ENCODE data around the gene TFCP2L1.
"Not testable (repeated sequence)": the region's sequence is repeated elsewhere in the genome, so short reads cannot be mapped to it uniquely, and the experiment has no call there.

TFCP2L1 gene, protein sequence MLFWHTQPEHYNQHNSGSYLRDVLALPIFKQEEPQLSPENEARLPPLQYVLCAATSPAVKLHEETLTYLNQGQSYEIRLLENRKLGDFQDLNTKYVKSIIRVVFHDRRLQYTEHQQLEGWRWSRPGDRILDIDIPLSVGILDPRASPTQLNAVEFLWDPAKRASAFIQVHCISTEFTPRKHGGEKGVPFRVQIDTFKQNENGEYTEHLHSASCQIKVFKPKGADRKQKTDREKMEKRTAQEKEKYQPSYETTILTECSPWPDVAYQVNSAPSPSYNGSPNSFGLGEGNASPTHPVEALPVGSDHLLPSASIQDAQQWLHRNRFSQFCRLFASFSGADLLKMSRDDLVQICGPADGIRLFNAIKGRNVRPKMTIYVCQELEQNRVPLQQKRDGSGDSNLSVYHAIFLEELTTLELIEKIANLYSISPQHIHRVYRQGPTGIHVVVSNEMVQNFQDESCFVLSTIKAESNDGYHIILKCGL

DNA sequence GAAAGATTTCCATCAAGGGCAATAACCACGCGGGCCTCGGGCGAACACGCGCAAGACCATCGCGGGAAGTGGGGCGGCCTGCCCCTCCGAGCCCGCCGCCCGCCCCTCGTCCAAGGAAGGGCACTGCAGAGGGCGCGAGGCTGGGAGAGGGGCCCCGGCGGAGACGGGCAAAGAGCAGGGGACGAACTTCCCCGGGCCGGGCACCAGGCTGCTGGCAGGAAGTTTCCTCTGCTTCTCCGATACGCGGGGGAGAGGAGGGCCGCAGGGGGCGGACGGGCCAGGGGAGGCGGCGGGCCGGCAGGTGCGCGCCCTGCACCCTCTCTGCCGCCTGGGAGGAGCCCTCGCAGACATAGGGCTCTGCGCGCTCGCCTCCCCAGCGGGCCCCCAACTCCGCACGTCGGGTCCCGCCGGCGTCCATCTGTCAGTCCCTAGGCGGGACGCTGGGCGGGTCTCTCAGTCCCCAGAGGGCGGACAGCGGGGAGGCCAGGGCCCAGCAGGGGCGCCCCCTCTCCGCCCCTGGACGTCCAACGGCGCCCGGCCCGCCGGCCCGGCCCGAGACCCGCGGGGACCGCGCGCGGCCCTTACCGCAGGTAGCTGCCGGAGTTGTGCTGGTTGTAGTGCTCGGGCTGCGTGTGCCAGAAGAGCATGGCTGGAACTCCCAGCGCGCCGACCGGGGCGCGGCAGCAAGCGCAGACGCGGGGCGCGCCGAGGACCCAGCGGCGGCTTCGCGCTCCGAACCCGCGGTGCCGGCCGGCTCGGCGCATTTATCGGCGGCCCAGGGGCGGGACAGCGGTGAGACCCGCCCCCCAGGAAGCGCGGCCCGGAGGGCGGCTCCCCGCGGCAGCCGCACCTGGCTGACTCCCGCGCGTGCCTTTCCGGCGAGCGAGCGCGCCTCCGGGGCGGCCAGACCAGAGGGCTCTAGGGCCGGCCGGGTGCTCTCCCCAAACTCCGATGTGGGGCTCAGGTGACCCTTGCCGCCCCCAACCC, at the start of gene TFCP2L1:
TFCP2L1 (minus strand) TSS at position 740 of the 987 bp plus-strand sequence; CDS start at position 647, 93 bp downstream.
- DNase-seq, result peak; percentile 7

DNA sequence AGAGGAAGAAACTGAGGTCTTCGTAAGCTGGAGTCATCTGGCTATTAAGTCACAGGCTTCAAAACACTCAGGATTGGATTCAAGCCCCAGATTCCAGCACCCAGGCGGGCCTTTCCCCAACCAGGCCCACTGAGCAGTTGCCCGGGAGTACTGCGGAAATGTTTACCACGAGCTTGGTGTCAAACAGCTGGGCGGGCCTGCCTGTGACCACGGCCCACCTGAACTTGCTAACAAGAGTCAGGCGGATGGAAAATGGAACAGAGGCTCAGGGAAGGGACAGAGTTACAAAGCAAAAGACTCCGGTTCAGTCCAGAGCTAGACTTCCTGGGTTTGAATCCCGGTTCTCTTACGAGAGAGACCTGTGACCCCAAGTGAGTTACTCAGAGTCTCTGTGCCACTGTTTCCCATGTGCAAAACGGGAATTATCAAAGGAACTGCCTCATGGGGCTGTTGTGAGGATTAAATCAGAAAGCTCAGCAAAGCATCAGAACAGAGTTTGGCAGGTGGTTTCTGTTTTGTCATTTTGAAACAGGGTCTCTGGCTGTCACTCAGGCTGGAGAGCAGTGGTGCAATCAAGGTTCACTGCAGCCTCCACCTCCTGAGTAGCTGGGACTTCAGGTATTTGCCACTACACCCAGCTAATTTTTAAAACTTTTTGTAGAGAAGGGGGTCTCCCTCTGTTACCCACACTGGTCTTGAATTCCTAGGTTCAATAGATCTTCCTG, 49.0 kb upstream of the TFCP2L1 start:
- no peak for DNase-seq

- DNase-seq, result no peak
Observed at GRCh38 chr2:121333231-121333630, 48.2 kb upstream of the TFCP2L1 start.

- DNase-seq, result not testable (repeated sequence)
Observed at GRCh38 chr2:121331324-121331723, 46.3 kb upstream of the TFCP2L1 start.

DNA sequence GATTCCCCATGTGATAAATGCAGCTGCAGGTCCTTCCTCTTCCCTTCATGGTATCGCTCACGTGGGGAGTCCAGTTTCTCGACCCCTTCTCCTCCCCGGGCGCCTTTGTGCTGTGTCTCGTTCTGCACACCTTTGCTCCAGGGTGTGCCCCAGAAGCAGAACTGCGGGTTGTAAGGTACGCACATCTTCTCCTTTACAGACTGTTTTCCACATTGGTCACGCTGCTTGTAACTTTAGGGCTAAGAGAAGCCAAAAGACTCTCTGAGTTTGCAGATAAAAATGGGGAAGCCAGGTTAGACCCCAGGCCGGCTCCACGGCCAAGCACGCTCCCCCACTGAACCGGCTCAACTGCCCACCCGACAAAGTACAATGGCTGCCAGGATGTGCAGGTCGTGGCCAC, 45.9 kb upstream of the TFCP2L1 start:
- no peak for DNase-seq

DNA sequence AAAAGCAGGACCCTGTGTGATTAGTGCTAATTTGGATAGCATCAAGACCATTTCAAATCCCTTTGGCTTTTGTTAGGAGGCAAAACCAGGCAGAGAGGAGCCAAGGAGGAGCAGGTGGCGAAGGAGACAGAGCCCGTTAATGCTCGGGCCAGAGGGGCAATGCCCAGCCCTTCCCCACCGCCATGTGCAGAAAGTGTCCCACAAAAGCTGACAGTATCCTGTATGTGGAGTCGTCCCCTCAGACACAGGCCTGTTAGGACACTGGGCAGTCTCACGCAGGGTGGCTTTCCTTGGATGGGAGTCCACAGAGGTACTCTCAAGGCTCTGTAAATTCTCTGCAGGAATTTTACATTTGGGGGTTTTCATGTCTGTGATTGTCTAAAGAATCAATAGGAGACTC, 44.8 kb upstream of the TFCP2L1 start:
- DNase-seq, result no peak

DNA sequence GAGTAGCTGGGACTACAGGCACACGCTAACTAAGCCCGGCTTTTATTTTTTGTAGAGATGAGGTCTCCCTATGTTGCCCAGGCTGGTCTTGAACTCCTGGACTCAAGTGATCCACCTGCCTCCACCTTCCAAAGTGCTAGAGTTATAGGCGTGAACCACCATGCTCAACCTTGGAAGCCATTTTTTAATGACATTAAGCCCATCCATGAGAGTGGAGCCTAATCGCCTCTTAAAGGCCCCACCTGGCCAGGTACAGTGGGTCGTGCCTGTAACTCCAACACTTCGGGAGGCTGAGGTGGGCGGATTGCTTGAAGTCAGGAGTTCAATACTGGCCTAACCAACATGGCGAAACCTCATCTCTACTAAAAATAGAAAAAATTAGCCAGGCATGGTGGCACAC, 41.6 kb upstream of the TFCP2L1 start:
- DNase-seq, result no peak

DNA sequence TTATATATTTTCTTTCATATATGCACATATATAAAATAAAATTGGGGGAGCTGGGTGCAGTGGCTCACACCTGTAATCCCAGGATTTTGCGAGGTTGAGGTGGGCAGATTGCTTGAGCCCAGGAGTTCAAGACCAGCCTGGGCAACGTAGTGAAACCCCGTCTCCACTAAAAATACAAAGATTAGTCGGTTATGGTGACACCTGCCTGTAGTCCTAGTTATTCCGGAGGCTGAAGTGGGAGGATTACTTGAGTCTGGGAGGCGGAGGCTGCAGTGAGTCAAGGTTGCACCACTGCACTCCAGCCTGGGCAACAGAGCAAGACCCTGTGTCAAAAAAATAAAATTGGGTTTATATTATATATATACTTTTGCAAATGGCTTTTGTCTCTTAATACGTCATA, 39.6 kb upstream of the TFCP2L1 start:
- DNase-seq, result no peak

DNA sequence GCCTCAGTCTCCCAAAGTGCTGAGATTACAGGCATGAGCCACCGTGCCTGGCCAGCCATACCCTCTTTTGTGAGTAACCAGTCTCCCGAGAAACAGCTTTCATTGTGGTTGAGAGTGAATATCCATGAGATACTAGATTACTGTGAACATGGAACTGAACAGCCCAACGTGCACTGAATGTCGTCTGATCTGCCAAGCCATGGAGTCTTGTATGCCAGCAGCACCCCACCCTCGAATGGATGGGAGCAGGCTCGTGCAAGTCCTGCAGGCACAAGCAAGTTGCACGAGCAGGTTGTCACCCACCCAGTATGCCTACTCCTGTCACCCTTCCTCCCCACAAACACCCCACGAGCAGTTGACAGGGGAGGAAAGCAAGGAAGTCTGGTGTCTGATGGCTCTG, 36.5 kb upstream of the TFCP2L1 start:
- DNase-seq, result no peak

DNA sequence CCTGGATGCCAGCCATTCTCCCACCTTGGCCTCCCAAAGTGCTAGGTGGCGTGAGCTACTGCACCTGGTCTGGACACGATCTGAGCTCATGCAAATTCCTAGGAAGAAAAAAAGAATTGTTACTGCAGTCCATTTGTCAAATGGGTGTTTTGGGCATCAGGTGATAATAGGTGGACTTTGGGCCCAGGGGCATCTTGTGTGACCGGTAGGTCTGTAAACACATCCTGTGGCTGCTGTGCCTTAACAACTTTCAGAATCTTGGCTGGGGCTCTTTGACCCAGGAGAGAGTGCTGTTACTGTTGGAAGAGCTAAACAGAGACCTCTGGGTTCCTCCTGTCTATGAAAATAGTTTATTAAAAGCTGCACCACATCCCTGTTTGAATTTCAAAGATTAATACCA, 34.9 kb upstream of the TFCP2L1 start:
- DNase-seq, result no peak

- no peak for DNase-seq
Observed at GRCh38 chr2:121316986-121317385, 32.0 kb upstream of the TFCP2L1 start.

- DNase-seq, result not testable (repeated sequence)
Observed at GRCh38 chr2:121313701-121314100, 28.7 kb upstream of the TFCP2L1 start.

- DNase-seq, result no peak
Observed at GRCh38 chr2:121309801-121310200, 24.8 kb upstream of the TFCP2L1 start.

- DNase-seq, result no peak
Observed at GRCh38 chr2:121309323-121309722, 24.3 kb upstream of the TFCP2L1 start.

DNA sequence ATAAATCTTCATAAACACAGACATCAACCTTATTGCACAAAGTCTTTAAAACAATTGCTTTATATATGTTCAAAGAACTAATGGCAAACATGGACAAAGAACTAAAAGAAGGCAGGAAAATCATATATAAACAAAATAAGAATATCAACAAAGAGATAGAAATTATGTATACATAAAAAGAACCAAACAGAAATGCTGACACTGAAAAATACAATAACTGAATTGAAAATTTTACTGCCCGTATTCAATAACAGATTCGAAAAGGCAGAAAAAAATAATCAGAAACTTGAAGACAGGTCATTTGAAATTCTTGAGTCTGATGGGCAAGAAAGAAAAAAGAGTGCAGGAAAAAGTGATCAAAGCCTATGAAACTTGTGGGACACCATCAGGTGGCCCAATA, 22.0 kb upstream of the TFCP2L1 start:
- no peak for DNase-seq

GRCh38 chr2:121304941-121305340, 19.9 kb upstream of the TFCP2L1 start:
- DNase-seq, result no peak

GRCh38 chr2:121303531-121304263, 18.7 kb upstream of the TFCP2L1 start:
- no peak for DNase-seq

- DNase-seq, result not testable (repeated sequence)
Observed at GRCh38 chr2:121301190-121301589, 16.2 kb upstream of the TFCP2L1 start.

DNA sequence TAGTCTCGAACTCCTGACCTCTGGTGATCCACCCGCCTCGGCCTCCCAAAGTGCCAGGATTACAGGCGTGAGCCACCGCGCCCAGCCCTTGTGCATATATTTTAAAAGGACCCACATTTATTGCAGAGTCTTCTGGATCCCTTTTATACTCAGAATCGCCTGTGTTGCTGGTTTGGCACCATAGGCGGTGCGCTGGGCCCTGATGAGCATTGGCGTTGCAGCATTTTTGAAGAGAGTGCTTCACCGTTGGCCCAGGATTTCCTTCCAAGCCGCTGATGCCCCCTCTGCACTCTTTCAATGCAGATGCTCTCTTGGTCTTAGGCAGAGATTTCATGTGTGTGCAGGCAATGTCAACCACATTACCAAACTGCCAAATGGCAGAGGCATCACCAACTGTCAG, 13.5 kb upstream of the TFCP2L1 start:
- DNase-seq, result no peak

- not testable (repeated sequence) for DNase-seq
Observed at GRCh38 chr2:121297866-121298265, 12.9 kb upstream of the TFCP2L1 start.

DNA sequence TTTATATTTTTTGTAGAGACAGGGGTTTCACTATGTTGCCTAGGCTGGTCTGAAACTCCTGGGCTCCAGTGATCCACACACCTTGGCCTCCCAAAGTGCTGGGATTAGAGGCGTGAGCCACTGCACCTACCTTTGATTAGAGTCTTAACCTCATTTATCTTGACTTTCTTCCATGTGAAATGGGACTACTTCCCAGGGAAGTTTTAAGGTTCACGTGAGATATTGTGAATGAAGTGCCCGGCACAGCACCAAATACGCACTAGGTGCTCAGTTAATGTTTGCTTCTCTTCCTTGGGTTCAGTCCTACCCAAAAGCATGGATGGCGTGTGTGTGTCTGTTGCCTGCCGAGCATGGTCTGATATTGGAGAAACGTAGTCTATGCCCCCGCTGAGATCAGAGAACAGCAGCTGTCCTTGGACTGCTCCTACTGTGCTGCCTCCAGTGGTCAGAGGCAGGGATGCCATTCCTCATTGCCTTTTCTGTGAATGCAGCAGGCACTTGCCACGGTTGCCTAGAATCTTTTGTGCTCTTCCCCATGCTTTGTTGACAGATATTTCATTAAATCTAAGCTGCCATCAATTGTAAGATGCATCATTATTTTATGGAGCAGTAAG, 12.3 kb upstream of the TFCP2L1 start:
- DNase-seq, result no peak

Data from CD4-positive, alpha-beta T cell treated with Interleukin-10 for 1 hour (primary cell).